Right renal pelvis (tissue), 4 donors: ENCODE results near the gene GPLD1. TPM values are rescaled to one million over a fixed set of nuclear protein-coding genes. Genes with fewer than 3 reads are reported as not detected.
"Not testable (repeated sequence)": the region's sequence is repeated elsewhere in the genome, so short reads cannot be mapped to it uniquely, and the experiment has no call there.

ENCODE experiments used
- DNase-seq, 4 donors: peaks; one replicate each; pipeline ENCODE4 v3.0.0-alpha.2; 2013; ENCODE audit warnings: low read depth in 4 of 4, low spot score in 3 of 4, missing footprints in 1 of 4
- polyA plus RNA-seq, 4 donors: library from polyadenylated mRNA; unstranded; fragments of 120-200 nt; gene quantifications; one replicate each; pipeline ENCODE4 v1.2.1, GENCODE V29; 2013; ENCODE audit not compliant: insufficient read length in 4 of 4

Gene GPLD1, protein sequence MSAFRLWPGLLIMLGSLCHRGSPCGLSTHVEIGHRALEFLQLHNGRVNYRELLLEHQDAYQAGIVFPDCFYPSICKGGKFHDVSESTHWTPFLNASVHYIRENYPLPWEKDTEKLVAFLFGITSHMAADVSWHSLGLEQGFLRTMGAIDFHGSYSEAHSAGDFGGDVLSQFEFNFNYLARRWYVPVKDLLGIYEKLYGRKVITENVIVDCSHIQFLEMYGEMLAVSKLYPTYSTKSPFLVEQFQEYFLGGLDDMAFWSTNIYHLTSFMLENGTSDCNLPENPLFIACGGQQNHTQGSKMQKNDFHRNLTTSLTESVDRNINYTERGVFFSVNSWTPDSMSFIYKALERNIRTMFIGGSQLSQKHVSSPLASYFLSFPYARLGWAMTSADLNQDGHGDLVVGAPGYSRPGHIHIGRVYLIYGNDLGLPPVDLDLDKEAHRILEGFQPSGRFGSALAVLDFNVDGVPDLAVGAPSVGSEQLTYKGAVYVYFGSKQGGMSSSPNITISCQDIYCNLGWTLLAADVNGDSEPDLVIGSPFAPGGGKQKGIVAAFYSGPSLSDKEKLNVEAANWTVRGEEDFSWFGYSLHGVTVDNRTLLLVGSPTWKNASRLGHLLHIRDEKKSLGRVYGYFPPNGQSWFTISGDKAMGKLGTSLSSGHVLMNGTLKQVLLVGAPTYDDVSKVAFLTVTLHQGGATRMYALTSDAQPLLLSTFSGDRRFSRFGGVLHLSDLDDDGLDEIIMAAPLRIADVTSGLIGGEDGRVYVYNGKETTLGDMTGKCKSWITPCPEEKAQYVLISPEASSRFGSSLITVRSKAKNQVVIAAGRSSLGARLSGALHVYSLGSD
- polyA plus RNA-seq = 1 to 10 TPM; 2.6 to 3.3 (median 3.0) TPM

DNA sequence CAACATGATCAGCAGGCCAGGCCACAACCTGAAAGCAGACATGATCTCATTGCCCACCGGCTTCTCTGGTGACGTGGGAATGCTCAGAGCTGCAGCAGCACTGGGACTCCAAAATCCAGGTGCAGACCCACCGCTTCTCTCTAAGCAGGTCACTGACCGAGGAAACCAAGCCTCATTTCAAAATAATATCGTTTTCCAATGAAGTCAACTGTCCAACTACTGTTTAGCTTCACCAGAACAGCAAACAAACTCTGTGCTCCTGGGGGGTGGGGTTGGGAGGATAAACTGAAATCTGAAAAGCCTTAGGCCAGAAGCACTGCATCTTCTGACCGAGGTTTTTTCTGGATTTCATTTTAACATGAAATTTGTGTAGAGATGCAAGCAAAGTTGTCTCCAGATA is at the start of gene GPLD1:
Gene GPLD1, minus strand, starts transcription at position 109 of the 400 bp plus-strand sequence. Its CDS starts 67 bp downstream, at position 42.
- DNase-seq = no peak

DNA sequence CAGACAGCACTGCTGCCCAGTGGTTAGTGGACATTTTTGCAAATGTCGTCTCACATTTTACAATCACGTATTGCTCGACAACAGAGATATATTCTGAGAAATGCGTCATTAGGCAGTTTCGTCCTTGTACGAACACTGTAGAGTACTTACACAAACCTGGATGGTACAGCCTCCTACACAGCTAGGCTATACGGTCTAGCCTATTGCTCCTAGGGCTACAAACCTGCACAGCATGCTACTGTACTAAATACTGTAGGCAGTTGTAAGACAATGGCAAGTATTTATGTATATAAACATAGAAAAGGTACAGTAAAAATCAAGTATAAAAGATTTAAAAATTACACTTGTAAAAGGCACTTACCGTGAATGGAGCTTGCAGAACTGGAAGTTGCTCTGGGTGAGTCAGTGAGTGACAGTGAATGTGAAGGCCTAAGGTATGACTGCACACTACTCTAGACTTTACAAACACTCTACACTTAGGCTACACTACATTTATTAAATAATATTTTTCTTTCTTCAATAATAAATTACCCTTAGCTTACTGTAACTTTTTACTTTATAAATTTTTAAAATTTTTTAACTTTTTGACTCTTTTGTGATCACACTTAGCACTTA is 48.5 kb upstream of the GPLD1 start:
- DNase-seq = no peak

DNA sequence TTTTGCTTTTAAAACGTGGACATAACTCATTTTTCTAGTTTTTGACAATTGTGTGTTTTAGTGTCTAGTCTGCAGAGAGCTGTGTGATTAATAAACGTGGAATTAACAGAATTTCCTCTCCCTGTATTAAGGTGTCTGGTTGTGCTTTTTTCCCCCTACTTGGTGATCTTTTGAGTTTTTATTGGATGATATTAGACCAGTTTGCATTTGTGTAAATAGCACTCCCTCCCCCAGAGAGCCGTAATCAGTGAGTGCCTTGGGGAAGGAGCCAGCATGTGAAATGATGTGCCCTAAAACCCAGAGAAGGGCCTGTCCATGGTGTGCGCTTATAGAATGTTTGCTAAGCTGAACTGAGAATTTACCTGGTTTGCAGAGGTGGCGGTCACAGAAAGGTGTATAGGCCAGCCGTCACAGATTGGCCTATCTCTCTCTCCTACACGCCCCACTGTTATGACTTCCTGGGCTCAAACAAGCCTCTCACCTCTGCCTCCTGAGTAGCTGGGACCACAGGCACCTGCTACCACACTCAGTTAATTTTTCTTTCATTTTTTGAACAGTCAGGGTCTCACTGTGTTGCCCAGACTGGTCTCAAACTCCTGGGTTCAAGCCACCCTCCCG is 47.8 kb upstream of the GPLD1 start:
- no peak for DNase-seq

DNA sequence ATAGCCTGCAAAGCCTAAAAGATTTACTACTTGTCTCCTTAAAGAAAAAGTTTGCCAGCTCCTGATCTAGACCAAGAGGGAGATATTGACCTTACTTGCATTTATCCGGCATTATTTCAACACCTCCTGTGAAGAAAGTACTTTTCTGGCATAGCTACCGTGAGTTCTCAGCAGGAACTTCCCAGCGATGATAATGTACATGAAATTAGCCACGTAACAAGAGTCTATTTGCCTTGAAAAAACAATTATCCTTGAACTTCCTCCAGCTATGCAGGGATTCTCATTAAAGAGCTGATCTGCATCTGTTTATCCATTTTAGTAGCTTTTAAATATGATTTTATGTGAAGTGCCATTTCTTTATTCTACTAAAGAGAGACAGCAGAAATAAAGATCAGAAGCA is 47.1 kb upstream of the GPLD1 start:
- no peak for DNase-seq

DNA sequence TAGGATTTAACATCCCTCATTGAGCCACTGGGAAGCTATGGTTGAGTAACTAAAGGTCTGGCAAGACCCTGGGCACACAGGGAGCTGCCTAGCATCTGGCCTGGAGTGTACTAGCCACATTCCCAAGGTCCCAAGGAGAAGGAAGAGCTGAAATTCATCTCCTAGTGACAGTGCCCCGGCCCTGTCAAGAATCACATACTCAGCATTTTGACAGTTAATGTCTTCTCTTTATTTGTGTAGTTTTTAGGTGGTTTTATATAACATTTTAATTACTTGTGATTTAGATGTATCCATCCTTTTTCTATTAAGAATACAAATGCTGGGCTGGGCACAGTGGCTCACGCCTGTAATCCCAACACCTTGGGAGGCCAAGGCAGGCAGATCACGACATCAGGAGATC is 45.8 kb upstream of the GPLD1 start:
- no peak for DNase-seq

DNA sequence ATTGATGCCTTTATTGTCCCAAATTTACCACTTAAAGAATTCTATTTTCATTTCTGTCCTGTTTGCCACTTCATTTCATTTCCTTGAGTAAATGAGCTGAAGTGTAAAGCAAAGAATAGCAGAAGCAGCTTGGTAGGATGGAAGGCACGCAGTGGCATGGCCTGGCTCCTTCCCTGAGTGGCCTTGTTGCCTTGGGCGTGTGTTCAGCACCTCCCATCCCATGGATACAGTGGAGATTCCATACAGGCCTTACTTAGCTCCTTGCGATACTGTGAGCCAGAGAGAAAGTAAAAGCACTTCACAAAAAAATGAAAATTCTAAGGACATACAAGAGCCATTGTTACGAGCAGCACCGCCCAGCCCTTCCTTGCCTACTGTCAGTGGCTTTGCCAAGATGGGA is 45.0 kb upstream of the GPLD1 start:
- no peak for DNase-seq

DNA sequence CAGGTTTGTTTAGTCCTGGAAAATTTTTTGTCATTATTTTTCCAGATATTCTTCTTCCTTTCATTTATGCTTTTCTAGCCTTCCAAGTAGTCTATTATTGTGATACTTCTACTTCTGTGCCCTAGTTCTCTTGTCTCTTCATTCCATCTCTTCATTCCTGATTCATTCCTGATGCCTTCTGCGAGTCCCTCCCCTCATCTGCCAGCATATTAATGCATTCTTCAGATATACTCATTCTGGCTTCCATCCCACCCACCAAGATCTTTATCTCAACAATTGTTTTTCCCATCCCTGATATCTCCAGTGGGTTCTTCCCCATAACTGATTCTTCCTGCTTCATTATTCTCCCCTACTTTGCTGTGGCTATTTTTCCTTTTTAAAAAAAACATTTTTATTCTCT is 40.6 kb upstream of the GPLD1 start:
- no peak for DNase-seq

DNA sequence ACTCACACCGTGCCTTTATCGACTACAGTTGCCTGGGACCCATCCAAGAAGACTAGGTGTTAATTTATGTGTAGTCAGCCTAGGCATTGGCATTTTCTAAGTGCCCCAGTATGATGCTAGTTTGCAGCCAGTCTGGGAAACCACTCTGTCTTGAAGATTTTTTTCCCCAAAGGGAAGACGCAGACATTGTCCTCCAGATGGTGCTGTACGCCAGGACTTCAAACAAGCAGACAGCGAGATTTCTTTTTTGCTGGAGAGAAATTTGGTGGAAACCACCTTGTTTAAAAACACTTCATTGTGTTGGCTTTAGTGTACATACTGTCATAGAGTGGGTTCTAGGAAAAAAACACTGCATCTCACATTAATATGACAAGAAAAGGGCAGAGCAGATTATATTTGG is 35.4 kb upstream of the GPLD1 start:
- DNase-seq = peak in 2 of 4 donors; percentile 10 to 25

DNA sequence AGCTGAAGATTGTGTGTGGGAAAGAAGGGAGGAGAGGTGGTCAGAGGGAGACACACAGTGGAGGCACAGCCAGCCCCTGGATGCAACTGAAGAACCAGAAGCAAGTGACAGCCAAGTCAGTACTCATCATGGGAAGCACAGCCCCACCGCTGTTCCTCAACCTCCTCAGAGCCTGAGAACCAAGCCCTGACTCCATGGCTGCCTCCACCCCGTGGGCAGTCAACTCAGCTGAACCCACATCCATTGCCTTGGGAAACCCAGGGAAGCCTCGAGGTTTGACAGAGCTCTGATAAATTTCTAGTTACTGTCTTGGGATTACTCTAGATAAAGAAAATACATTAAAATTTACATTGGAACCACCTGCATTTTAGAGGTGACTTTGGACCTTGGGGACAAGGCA is 35.0 kb upstream of the GPLD1 start:
- DNase-seq = no peak

DNA sequence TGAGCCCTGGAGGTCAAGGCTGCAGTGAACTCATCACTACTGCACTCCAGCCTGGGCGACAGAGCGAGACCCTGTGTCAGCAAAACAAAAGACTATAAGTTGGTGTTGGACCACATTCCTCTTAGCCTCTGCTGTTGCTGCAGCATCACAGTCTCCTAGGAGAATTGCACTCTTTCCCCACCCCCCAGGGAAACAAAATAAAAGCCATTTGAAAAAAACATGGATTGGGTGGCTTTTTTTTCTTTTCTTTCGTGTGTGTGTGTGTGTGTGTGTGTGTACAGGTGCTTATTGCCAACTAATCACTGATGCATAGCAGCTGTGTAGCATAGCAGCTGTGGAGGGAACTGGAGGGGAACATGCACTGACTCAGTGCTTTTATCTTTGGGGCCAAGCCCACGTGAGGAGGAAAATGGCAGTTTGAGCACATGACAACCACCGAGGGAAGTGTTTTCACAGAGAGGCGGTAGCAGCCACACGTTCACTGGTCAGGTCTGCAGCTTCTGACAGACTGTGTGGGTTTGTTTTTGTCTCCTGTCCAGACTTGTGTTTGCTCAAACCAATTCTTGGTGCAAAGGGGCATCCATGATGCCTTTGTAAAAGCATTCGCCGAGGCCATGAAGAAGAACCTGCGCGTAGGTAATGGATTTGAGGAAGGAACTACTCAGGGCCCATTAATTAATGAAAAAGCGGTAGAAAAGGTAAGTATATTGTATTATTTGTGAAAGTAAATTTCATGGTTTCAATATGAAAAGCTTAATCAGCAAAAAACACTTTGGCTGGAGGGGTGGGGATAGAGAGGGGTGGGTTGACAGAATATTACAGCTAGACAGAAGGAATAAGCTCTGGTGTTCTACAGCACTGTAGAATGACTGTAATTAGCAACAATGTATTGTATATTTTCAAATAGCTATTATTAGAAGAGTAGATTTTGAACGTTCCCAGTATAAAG is 33.1 kb upstream of the GPLD1 start:
- peak; percentile 18 to 44 (median 38) for DNase-seq

DNA sequence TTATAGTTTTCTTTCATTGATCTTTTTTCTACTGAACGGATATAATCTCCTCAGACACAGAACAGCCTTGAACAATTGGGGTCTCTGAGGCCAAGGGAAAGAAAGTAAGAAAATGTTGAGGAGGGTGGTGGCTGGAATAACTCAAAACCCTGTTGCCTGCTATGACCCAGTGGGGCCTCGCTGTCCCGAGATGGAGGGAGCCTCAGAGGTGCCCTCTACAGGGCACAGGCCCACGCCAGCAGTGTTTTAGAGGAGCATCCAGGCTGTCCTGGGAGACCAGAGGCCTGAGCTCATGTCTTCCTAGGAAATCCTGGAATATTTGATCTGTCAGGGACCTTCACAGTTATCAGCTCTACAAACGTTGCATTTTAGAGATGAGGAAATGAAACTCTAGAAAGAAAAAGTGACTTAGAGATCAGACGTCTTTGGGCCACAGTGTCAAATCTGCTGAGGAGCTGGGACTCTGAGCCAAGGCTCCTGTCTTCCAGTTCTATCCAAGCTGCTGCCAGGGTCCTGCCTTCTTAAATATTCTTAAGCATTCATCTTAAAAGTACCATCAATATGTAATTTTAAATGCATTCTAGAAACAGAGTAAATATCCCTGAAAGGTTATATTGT is 31.7 kb upstream of the GPLD1 start:
- DNase-seq = no peak

DNA sequence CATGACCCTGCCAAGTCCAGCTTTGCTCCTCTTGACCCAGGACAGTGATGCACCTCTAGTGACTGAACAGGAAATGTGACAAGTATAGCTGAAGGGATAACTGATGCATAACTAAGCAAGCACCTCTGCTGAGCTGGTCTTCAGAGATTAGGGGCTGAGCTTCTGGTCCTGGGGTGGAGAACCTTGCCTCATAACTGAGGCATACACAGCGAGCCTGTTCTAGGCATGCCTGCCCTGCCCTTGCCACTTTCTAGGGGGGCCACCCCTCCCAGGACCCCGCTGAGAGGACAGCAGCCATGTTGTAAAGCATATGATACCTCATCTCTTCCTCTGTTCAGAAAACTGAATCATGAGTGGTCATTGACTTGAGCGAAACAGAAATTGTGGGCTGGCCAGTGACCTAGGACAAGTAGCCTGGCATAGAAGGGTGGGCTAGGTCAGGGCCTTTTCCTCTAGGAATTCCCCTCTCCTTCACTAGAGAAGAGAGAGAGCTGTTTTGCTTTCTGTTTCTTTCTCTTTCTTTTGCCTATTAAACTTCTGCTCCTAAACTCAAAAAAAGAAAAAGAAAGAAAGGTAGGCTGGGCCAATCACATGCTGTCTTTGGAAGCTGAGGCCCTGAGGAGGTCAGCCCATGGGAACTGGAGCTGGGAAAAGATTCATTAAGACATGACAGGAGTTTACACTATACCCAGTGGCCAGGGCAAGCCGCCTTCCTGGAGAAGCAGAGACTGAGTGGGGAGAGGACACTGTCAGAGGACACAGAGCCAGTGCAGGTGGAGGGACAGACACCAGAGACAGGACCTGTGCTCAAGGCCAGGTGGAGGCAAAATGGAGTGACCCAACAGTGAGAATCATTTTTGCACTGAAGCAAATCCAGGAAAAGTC is 28.5 kb upstream of the GPLD1 start:
- no peak for DNase-seq

DNA sequence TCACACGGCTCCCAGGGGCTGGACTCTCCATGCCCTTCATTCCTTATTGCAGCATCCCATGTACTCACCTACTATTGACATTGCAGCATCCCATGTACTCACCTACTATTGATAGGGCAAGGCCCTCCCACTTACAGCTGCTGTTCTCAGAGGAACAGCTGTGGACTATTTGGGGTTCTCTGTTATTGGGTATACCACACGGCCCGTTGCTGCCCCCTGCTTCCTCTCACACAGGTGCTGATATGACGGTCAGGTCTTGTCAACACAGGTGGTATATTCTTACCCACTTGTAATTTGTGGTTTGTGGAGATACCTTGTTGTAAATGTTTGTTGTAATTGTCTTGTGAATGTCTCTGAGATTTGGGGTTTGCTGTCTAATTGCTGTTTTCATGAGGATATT is 24.2 kb upstream of the GPLD1 start:
- DNase-seq = no peak

DNA sequence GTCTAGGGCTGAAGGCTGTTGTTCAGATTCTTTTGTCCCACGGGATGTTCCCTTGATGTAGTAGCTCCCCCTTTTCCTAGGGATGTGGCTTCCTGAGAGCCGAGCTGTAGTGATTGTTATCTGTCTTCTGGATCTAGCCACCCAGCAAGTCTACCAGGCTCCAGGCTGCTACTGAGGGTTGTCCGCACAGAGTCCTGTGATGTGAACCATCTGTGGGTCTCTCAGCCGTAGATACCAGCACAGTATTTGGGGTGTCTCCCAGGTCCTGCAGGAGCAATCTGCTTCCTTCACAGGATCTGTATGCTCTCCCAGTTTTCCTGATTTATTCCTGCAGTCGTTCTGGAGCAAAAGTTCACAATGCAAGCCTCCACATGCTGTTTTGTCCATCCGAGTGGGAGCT is 22.6 kb upstream of the GPLD1 start:
- DNase-seq = not testable (repeated sequence)

DNA sequence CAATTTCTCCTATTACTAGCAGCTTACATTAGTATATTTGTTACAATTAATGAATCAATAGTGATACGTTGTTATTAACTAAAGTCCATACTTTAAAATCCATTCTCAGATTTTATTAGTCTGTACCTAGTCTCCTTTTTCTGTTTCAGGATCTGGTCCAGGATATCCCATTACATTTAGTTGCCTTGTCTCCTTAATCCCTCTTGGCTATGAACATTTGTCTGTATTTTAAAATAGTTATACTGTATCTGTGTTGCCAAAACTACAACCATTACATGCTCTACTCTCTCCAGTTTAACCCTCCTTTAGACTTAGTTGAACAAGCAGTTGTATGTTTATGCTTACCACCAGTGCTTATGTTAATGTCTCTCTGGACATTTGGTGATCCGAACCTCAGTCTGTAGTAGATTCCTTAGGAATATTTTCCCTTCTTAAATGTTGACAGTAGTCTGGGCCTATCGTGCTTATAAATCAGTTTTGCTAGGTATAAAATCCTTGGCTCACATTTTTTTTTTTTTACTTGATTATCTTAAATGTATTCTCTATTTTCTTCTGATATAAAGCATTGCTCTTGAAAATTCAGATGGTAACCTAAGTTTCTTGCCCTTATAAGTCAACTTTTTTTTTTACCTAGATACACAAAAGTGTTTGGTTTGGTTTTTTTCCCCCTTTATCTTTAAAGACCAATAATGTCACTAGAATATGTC is 17.6 kb upstream of the GPLD1 start:
- DNase-seq = no peak

DNA sequence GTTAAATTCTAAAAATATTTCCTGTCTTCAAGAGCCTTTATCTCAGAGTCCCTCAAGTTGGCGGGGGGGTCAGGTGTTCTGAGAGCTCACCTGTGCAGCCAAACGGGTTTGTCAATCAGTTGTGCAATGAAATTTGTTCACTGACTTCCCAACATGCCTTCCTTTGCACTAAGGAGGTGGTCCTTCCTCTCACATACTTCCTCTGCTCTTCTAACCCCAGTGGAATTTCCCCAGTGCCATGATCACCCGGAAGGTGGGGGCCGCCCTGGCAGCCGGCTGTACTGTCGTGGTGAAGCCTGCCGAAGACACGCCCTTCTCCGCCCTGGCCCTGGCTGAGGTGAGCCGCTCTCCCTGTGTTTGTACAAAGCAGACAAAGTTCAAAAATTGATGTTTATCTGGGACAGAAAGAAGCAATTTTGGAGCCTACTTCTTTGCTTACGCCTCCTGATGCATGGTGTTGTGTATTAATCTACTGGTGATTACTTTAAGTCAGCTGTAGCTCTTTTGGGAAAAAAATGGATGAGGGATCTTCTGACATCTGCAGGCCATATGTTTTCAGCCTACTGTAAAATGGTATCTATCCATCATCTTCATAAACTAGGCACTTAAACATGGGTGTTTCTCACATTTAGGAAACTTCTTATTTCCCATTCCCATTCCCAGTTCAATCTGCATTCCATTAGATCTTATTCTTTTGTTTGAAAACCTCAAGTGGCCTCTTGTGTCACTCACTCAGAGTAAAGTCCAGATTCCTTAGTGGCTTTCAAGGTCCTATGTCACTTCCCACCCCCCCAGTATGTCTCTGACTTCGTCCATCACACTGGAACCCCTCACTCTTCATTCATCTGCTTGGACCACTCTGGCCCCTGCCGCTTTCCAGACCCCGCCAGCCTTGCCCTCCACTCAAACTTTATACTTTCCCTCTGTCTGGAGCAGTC is 15.5 kb upstream of the GPLD1 start:
- no peak for DNase-seq

DNA sequence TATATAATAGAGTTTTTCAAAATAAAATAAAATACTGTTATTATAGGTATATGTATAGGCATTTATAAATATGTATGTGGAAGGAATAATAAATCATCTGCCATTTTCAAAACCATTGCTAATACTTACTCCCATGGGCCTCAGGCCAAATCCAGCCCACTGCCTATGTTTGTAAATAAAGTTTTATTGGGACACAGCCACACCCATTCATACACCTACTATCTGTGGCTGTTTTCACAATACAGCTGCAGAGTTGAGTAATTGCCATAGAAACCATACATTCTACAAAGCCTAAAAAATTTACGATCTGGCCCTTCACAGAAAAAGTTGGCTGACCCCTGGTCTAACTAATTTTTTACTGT is 14.9 kb upstream of the GPLD1 start:
- DNase-seq = no peak
